IMR-90 (cell line): Measurements from ENCODE around the gene RHBDD1. TPM values are rescaled to one million over a fixed set of nuclear protein-coding genes. Genes with fewer than 3 reads are reported as not detected.

Experiments used
- ATAC-seq: fragments of 200-7000 bp; cut with Tn5 transposase; 2 replicates; pipeline ENCODE4 v1.9.1; 2020; ENCODE audit warnings: low read depth, mild to moderate bottlenecking, moderate library complexity
- BruUV-seq: library from RNA; stranded (reverse); fragments of 400-500 nt; replicated peaks from 2 replicates; lab custom pipeline; 2021; lab: Mats Ljungman, UMichigan
- CTCF ChIA-PET: fragments of 300-600 bp; formaldehyde crosslinking; extraction: SDS; loops from one replicate; lab custom pipeline; 2021; ENCODE audit warnings: antibody characterized with exemption; lab: Yijun Ruan, JAX
- POLR2A ChIA-PET: fragments of 300-600 bp; sonication (Branson Sonifier 250); formaldehyde crosslinking; loops from one replicate; lab custom pipeline; 2022; ENCODE audit warnings: antibody characterized with exemption; ENCODE audit not compliant: unreplicated experiment; lab: Charles Lee
- DNase-seq: peaks from one replicate; pipeline ENCODE4 v3.0.0; 2013
- H2AFZ ChIP-seq: replicated peaks from 2 replicates; pipeline ENCODE3; 2013; ENCODE audit warnings: low read length, mild to moderate bottlenecking; ENCODE audit not compliant: poor library complexity
- H2AK5ac ChIP-seq: 2 replicates; pipeline ENCODE4 v1.6.1; 2013; ENCODE audit warnings: low read depth, low read length, inconsistent platforms
- H2AK9ac ChIP-seq: replicated peaks from 2 replicates; pipeline ENCODE3; 2013; ENCODE audit warnings: mild to moderate bottlenecking, low read depth, low read length, moderate library complexity; ENCODE audit not compliant: poor library complexity
- H2BK120ac ChIP-seq: 2 replicates; pipeline ENCODE4 v1.6.1; 2013; ENCODE audit warnings: low read depth, low read length, inconsistent platforms
- H2BK15ac ChIP-seq: 3 replicates; pipeline ENCODE4 v1.6.1; 2013; ENCODE audit warnings: low read depth, low read length, inconsistent platforms
- H2BK20ac ChIP-seq: 2 replicates; pipeline ENCODE4 v1.6.1; 2013; ENCODE audit warnings: low read depth, mild to moderate bottlenecking, inconsistent platforms, low read length, moderate library complexity
- H2BK5ac ChIP-seq: 2 replicates; pipeline ENCODE4 v1.6.1; 2013; ENCODE audit warnings: mild to moderate bottlenecking, low read depth, low read length, inconsistent platforms; ENCODE audit not compliant: poor library complexity, severe bottlenecking
- H3K14ac ChIP-seq: replicated peaks from 2 replicates; pipeline ENCODE4 v1.6.1; 2013; ENCODE audit warnings: low read depth, low read length, inconsistent platforms
- H3K18ac ChIP-seq: 2 replicates; pipeline ENCODE4 v1.6.1; 2013; ENCODE audit warnings: low read depth, low read length, control low read depth
- H3K23ac ChIP-seq: 2 replicates; pipeline ENCODE4 v1.6.1; 2013; ENCODE audit warnings: low read depth, low read length, inconsistent platforms
- H3K27ac ChIP-seq: 2 replicates; pipeline ENCODE4 v1.5.1; 2013; ENCODE audit warnings: mild to moderate bottlenecking, control low read depth, low read length; ENCODE audit not compliant: insufficient read depth
- H3K27me3 ChIP-seq: 2 replicates; pipeline ENCODE4 v1.6.1; 2013; ENCODE audit warnings: low read length; ENCODE audit not compliant: control insufficient read depth, insufficient read depth
- H3K36me3 ChIP-seq: 2 replicates; pipeline ENCODE4 v1.6.1; 2013; ENCODE audit warnings: low read length, mixed read lengths; ENCODE audit not compliant: control insufficient read depth, insufficient read depth
- H3K4ac ChIP-seq: 2 replicates; pipeline ENCODE4 v1.6.1; 2013; ENCODE audit warnings: low read depth, low read length, inconsistent platforms
- H3K4me1 ChIP-seq: 2 replicates; pipeline ENCODE4 v1.6.1; 2013; ENCODE audit warnings: low read length, mixed read lengths; ENCODE audit not compliant: control insufficient read depth, insufficient read depth
- H3K4me2 ChIP-seq: 2 replicates; pipeline ENCODE4 v1.6.1; 2013; ENCODE audit warnings: low read depth, mild to moderate bottlenecking, control low read depth, low read length, moderate library complexity
- H3K4me3 ChIP-seq: 2 replicates; pipeline ENCODE4 v1.5.1; 2013; ENCODE audit warnings: low read depth, mild to moderate bottlenecking, control low read depth, low read length, moderate library complexity; ENCODE audit not compliant: insufficient read depth
- H3K56ac ChIP-seq: 2 replicates; pipeline ENCODE4 v1.6.1; 2013; ENCODE audit warnings: low read length, inconsistent platforms; ENCODE audit not compliant: insufficient read depth; ENCODE audit errors: extremely low read depth
- H3K79me1 ChIP-seq, 2 experiments: 2 replicates each; pipeline ENCODE4 v1.6.1; 2013; ENCODE audit warnings: low read length in 2 of 2, inconsistent platforms in 1 of 2, low read depth in 1 of 2
- H3K9ac ChIP-seq: 2 replicates; pipeline ENCODE4 v1.6.1; 2013; ENCODE audit warnings: low read depth, low read length, control low read depth
- H3K9me1 ChIP-seq: 2 replicates; pipeline ENCODE4 v1.6.1; 2013; ENCODE audit warnings: low read length, inconsistent platforms; ENCODE audit not compliant: insufficient read depth
- H3K9me3 ChIP-seq: 2 replicates; pipeline ENCODE4 v1.6.1; 2013; ENCODE audit warnings: low read length; ENCODE audit not compliant: control insufficient read depth, insufficient read depth
- H4K20me1 ChIP-seq: 2 replicates; pipeline ENCODE4 v1.6.1; 2013; ENCODE audit warnings: low read length, inconsistent platforms; ENCODE audit not compliant: insufficient read depth
- H4K5ac ChIP-seq: 2 replicates; pipeline ENCODE4 v1.6.1; 2013; ENCODE audit warnings: mild to moderate bottlenecking, low read depth, low read length, control low read depth
- H4K8ac ChIP-seq, 2 experiments: 2 replicates each; pipeline ENCODE4 v1.6.1; 2013; ENCODE audit warnings: low read depth in 2 of 2, low read length in 2 of 2, control low read depth in 1 of 2, inconsistent platforms in 1 of 2
- H4K91ac ChIP-seq: 2 replicates; pipeline ENCODE4 v1.6.1; 2013; ENCODE audit warnings: low read depth, low read length, inconsistent platforms; ENCODE audit not compliant: insufficient read depth
- CEBPB ChIP-seq: IDR thresholded peaks from 2 replicates; pipeline ENCODE4 v1.6.1; 2012; ENCODE audit warnings: low read depth, low read length, improper control_type of control experiment
- CHD1 ChIP-seq: IDR thresholded peaks from 2 replicates; pipeline ENCODE4 v1.6.1; 2012; ENCODE audit warnings: low read depth, low read length, improper control_type of control experiment
- ELK1 ChIP-seq: fragments of 150-350 bp; IDR thresholded peaks from 2 replicates; pipeline ENCODE4 v1.6.1; 2016; ENCODE audit warnings: low read depth, mild to moderate bottlenecking, low read length, moderate library complexity, borderline replicate concordance
- FOS ChIP-seq: fragments of 150-350 bp; IDR thresholded peaks from 2 replicates; pipeline ENCODE4 v1.6.1; 2016; ENCODE audit warnings: low read depth, low read length
- MXI1 ChIP-seq: IDR thresholded peaks from 2 replicates; pipeline ENCODE4 v1.6.1; 2012; ENCODE audit warnings: low read depth, mild to moderate bottlenecking, low read length, moderate library complexity, borderline replicate concordance
- NFE2L2 ChIP-seq: fragments of 150-350 bp; IDR thresholded peaks from 2 replicates; pipeline ENCODE4 v1.6.1; 2016; ENCODE audit warnings: low read depth, mild to moderate bottlenecking, low read length
- RCOR1 ChIP-seq: IDR thresholded peaks from 2 replicates; pipeline ENCODE4 v1.6.1; 2012; ENCODE audit warnings: mild to moderate bottlenecking, low read length, improper control_type of control experiment; ENCODE audit not compliant: insufficient replicate concordance
- RFX5 ChIP-seq: IDR thresholded peaks from 2 replicates; pipeline ENCODE4 v1.8.0; 2012; ENCODE audit warnings: low read depth, mild to moderate bottlenecking, low read length, moderate library complexity
- SMC3 ChIP-seq: fragments of 150-350 bp; IDR thresholded peaks from 2 replicates; pipeline ENCODE4 v1.6.1; 2016; ENCODE audit warnings: low read depth, mild to moderate bottlenecking, antibody characterized with exemption, low read length, moderate library complexity
- USF2 ChIP-seq: fragments of 150-350 bp; IDR thresholded peaks from 2 replicates; pipeline ENCODE4 v1.6.1; 2017; ENCODE audit warnings: mild to moderate bottlenecking, antibody characterized with exemption, low read length, low read depth
- WGBS, 2 experiments: methylation state at CpG; one replicate each; pipeline versions ENCODE4 v1.1.5 to v1.1.7; 2013; ENCODE audit warnings: missing lambda C conversion rate in 2 of 2; ENCODE audit not compliant: insufficient read length in 1 of 2; ENCODE audit errors: extremely low coverage in 2 of 2; 5-methylcytosine and 5-hydroxymethylcytosine counted together
- dilution Hi-C: fragments of 300-500 bp; cut with HindIII; formaldehyde crosslinking; loops from one replicate; pipeline ENCODE4 v1.14.3; 2018; ENCODE audit warnings: low sequenced_read_pairs; ENCODE audit not compliant: unreplicated experiment
- in situ Hi-C: fragments of 300-500 bp; cut with MboI; formaldehyde crosslinking; loops from 3 replicates; pipeline ENCODE4 v1.14.3; 2019; ENCODE audit warnings: low sequenced_read_pairs, inconsistent platforms, mixed read lengths
- intact Hi-C: fragments of 100-400 bp; cut with micrococcal nuclease; formaldehyde crosslinking; loops from 2 replicates; pipeline ENCODE4 v1.10.0; 2022
- polyA plus RNA-seq, 3 experiments: library from polyadenylated mRNA; depleted of rRNA; stranded (reverse); fragments of >200 nt; gene quantifications; 2 replicates each; pipeline ENCODE4 v1.2.3, GENCODE V29; 2012; ENCODE audit warnings: low replicate concordance in 1 of 3
- total RNA-seq: library from RNA; depleted of rRNA; stranded (reverse); fragments of >200 nt; gene quantifications from 2 replicates; pipeline ENCODE4 v1.2.3, GENCODE V29; 2012
- TF ChIP-seq, protein P1 (sequence below): conservative IDR thresholded peaks from 2 replicates; pipeline ENCODE4 v1.5.1; 2012; ENCODE audit warnings: mild to moderate bottlenecking, low read depth, low read length, improper control_type of control experiment

Gene RHBDD1
- total and polyA plus RNA-seq, 2 of the 4 experiments (the other 2 are of a cell fraction) = 9.7 to 14.0 TPM

- H3K4me2 ChIP-seq = no peak overlapping the region
- TF ChIP-seq RFX5 (no peak), CEBPB (no peak), SMC3 (no peak), NFE2L2 (no peak), RCOR1 (no peak), ELK1 (no peak), MXI1 (no peak), USF2 (no peak), FOS (no peak), CHD1 (no peak)
- TF ChIP-seq, protein P1, sequence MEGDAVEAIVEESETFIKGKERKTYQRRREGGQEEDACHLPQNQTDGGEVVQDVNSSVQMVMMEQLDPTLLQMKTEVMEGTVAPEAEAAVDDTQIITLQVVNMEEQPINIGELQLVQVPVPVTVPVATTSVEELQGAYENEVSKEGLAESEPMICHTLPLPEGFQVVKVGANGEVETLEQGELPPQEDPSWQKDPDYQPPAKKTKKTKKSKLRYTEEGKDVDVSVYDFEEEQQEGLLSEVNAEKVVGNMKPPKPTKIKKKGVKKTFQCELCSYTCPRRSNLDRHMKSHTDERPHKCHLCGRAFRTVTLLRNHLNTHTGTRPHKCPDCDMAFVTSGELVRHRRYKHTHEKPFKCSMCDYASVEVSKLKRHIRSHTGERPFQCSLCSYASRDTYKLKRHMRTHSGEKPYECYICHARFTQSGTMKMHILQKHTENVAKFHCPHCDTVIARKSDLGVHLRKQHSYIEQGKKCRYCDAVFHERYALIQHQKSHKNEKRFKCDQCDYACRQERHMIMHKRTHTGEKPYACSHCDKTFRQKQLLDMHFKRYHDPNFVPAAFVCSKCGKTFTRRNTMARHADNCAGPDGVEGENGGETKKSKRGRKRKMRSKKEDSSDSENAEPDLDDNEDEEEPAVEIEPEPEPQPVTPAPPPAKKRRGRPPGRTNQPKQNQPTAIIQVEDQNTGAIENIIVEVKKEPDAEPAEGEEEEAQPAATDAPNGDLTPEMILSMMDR = no peak
- WGBS, 2 experiments = no CpG with 5 or more reads among the region's 2 CpGs
- no TSS peak for BruUV-seq
- POLR2A ChIA-PET = no interaction called here
- ATAC-seq (no peak), DNase-seq (no peak)
- H3K27ac ChIP-seq = no peak overlapping the region
- H3K9ac ChIP-seq = no peak overlapping the region
- no peak overlapping the region for H3K18ac ChIP-seq
- H2BK15ac ChIP-seq = no peak overlapping the region
- no peak overlapping the region for H2BK120ac ChIP-seq
- H3K9me1 ChIP-seq = 0 out of 2 replicates have a peak, but pooled peaks cover 5% of the 10 kb centered on the region
- H2BK5ac ChIP-seq = no peak overlapping the region
- intact Hi-C loops (no loop called here), in situ Hi-C loops (no loop called here), dilution Hi-C loops (no loop called here)
- H3K23ac ChIP-seq = no peak overlapping the region
- no peak overlapping the region for H4K91ac ChIP-seq
- H4K8ac ChIP-seq = no peak overlapping the region
- no peaks in the 10 kb centered on the region for H3K9me3 ChIP-seq
- H2AK9ac ChIP-seq = no peak overlapping the region
- CTCF ChIA-PET = no interaction called here
- no peak overlapping the region for H3K4me3 ChIP-seq
- H2AFZ ChIP-seq = no peak overlapping the region
- no peak overlapping the region for H3K4ac ChIP-seq
- no peaks in the 10 kb centered on the region for H3K4me1 ChIP-seq
- no peaks in the 10 kb centered on the region; the same call in 1 of the 2 replicates for H4K20me1 ChIP-seq
- H3K56ac ChIP-seq = no peak overlapping the region
- no peak overlapping the region for H2BK20ac ChIP-seq
- no peaks in the 10 kb centered on the region for H3K36me3 ChIP-seq
- H3K27me3 ChIP-seq = no peaks in the 10 kb centered on the region
- H3K79me1 ChIP-seq = peaks cover 20 to 27% of the 10 kb centered on the region in 2 experiments; a peak in 3 of 4 replicates
- H4K5ac ChIP-seq = no peak overlapping the region
- H3K14ac ChIP-seq = no peak overlapping the region
- H2AK5ac ChIP-seq = no peak overlapping the region
These were observed 19.9 kb downstream of the RHBDD1 start for GRCh38 chr2:226855787-226856186.
